HL-60 (cell line): ENCODE results near the gene GZMM.

Experiments used
- DNase-seq, 2 experiments: peaks; one replicate each; pipeline ENCODE4 v3.0.0-alpha.2; 2010 to 2020; ENCODE audit warnings: low read depth in 1 of 2, low spot score in 1 of 2
- H3K27ac ChIP-seq: fragments of 250-450 bp; sonication (Bioruptor Pico); replicated peaks from 2 replicates; pipeline ENCODE4 v1.5.1; 2020; ENCODE audit warnings: mild to moderate bottlenecking, moderate library complexity
- H3K27me3 ChIP-seq: fragments of 250-450 bp; sonication (Bioruptor Pico); 2 replicates; pipeline ENCODE4 v1.5.1; 2021; ENCODE audit warnings: mild to moderate bottlenecking, moderate library complexity; ENCODE audit not compliant: insufficient read depth, poor library complexity, severe bottlenecking
- H3K4me3 ChIP-seq: replicated peaks from 2 replicates; pipeline ENCODE4 v1.5.1; 2011; ENCODE audit warnings: mild to moderate bottlenecking, control low read depth, low read length; ENCODE audit not compliant: insufficient read depth
- GABPA ChIP-seq: IDR thresholded peaks from 2 replicates; pipeline ENCODE4 v1.6.1; 2012; ENCODE audit warnings: low read depth
- POLR2AphosphoS5 ChIP-seq: IDR thresholded peaks from 2 replicates; pipeline ENCODE4 v1.6.1; 2012; ENCODE audit warnings: low read depth
- SPI1 ChIP-seq: IDR thresholded peaks from 2 replicates; pipeline ENCODE4 v1.6.1; 2012; ENCODE audit warnings: low read depth, mild to moderate bottlenecking, borderline replicate concordance
- TF ChIP-seq, protein P1 (sequence below): IDR thresholded peaks from one replicate; pipeline ENCODE4 v1.5.1; 2011; ENCODE audit warnings: low read length, control low read depth, inconsistent platforms; ENCODE audit not compliant: insufficient read depth
- TF ChIP-seq, protein P2 (sequence below): IDR thresholded peaks from 2 replicates; pipeline ENCODE4 v1.6.1; 2012; ENCODE audit warnings: low read depth; ENCODE audit not compliant: insufficient replicate concordance

GZMM gene

DNA sequence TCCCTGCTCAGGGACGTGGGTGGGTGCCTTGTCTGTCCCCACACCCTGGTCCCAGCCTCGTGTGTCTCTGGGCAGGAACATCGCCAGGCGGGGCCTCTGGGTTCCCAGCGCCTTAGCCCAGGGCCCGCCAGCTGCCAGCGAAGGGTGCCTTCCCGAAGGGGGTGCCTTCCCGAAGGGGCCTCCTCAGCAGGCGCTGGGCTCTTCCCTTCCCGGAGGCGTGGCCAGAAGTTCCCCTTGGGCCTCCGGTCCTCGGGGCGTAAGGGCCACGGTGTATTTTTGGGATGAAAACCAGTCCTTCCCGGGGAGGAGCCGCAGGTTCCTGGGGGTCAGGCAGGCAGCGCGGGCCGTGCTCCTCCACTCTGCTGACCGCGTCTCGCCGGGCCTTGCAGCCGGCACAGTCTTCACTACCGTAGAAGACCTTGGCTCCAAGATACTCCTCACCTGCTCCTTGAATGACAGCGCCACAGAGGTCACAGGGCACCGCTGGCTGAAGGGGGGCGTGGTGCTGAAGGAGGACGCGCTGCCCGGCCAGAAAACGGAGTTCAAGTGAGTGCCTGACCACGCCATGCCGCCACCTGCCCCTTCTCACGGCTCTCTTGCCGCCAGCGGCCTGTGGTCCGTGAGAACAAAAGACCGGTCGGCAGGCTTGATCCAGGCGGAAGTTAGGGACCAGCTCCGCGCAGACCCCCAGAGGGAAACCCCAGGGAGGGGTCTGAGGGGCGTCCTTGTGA lies 35.4 kb downstream of the GZMM start:
- DNase-seq = no peak
- Histone ChIP-seq H3K4me3 (no peak overlapping the region), H3K27ac (no peak overlapping the region), H3K27me3 (no peaks in the 10 kb centered on the region)
- TF ChIP-seq, protein P1, sequence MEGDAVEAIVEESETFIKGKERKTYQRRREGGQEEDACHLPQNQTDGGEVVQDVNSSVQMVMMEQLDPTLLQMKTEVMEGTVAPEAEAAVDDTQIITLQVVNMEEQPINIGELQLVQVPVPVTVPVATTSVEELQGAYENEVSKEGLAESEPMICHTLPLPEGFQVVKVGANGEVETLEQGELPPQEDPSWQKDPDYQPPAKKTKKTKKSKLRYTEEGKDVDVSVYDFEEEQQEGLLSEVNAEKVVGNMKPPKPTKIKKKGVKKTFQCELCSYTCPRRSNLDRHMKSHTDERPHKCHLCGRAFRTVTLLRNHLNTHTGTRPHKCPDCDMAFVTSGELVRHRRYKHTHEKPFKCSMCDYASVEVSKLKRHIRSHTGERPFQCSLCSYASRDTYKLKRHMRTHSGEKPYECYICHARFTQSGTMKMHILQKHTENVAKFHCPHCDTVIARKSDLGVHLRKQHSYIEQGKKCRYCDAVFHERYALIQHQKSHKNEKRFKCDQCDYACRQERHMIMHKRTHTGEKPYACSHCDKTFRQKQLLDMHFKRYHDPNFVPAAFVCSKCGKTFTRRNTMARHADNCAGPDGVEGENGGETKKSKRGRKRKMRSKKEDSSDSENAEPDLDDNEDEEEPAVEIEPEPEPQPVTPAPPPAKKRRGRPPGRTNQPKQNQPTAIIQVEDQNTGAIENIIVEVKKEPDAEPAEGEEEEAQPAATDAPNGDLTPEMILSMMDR = no peak
- TF ChIP-seq, protein P2, sequence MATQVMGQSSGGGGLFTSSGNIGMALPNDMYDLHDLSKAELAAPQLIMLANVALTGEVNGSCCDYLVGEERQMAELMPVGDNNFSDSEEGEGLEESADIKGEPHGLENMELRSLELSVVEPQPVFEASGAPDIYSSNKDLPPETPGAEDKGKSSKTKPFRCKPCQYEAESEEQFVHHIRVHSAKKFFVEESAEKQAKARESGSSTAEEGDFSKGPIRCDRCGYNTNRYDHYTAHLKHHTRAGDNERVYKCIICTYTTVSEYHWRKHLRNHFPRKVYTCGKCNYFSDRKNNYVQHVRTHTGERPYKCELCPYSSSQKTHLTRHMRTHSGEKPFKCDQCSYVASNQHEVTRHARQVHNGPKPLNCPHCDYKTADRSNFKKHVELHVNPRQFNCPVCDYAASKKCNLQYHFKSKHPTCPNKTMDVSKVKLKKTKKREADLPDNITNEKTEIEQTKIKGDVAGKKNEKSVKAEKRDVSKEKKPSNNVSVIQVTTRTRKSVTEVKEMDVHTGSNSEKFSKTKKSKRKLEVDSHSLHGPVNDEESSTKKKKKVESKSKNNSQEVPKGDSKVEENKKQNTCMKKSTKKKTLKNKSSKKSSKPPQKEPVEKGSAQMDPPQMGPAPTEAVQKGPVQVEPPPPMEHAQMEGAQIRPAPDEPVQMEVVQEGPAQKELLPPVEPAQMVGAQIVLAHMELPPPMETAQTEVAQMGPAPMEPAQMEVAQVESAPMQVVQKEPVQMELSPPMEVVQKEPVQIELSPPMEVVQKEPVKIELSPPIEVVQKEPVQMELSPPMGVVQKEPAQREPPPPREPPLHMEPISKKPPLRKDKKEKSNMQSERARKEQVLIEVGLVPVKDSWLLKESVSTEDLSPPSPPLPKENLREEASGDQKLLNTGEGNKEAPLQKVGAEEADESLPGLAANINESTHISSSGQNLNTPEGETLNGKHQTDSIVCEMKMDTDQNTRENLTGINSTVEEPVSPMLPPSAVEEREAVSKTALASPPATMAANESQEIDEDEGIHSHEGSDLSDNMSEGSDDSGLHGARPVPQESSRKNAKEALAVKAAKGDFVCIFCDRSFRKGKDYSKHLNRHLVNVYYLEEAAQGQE = no peak
- TF ChIP-seq SPI1 (no peak), GABPA (no peak), POLR2AphosphoS5 (no peak)

DNA sequence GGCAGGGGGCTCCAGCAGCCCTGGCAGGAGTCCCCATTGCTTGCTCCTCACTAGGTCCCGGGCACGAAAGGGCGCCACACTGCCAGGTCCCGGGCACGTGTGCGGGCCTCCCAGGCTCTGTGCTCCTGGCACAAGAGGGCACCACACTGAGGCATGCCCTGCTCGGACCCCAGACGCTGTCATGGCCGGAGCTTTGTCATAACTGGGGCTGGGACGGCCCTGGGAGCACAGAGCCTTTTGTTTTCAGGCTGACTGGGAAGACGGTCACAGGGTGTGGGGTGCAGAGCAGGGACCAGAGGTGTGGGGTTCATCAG lies 35.9 kb downstream of the GZMM start:
- TF ChIP-seq, protein P1 = no peak
- no peak for TF ChIP-seq POLR2AphosphoS5
- TF ChIP-seq GABPA = no peak
- TF ChIP-seq, protein P2 = no peak
- Histone ChIP-seq H3K27me3 (no peaks in the 10 kb centered on the region), H3K27ac (no peak overlapping the region), H3K4me3 (no peak overlapping the region)
- no peak for DNase-seq

DNA sequence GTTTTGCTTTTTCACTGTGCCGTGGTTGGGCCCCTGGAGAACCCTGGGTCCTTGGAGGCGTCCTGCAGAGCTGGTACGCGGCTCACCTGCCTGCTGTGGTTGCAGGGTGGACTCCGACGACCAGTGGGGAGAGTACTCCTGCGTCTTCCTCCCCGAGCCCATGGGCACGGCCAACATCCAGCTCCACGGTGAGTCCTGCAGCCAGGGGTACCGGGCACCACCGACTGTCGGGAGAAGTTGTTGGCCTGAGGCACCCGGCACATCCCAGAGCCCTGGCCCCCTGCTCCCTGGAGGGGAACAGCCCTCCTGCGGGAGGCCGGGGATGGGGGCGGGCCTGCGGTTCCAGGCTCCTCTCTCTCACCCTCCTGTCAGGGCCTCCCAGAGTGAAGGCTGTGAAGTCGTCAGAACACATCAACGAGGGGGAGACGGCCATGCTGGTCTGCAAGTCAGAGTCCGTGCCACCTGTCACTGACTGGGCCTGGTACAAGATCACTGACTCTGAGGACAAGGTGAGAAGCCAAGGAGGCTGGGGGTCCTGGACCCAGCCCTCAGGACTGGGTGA lies 36.5 kb downstream of the GZMM start:
- no peak for DNase-seq
- H3K27ac ChIP-seq = no peak overlapping the region
- H3K4me3 ChIP-seq = no peak overlapping the region
- no peaks in the 10 kb centered on the region for H3K27me3 ChIP-seq
- TF ChIP-seq GABPA = no peak
- TF ChIP-seq SPI1 = no peak
- TF ChIP-seq, protein P2 = no peak
- no peak for TF ChIP-seq POLR2AphosphoS5
- TF ChIP-seq, protein P1 = no peak
